Measurements from ENCODE around the gene ATP13A4. TPM values are rescaled to one million over a fixed set of nuclear protein-coding genes. Genes with fewer than 3 reads are reported as not detected.

Gene ATP13A4
- total and polyA plus RNA-seq, 5 donors = 0.07 to 0.36 (median 0.25) TPM; not detected in 1

DNA sequence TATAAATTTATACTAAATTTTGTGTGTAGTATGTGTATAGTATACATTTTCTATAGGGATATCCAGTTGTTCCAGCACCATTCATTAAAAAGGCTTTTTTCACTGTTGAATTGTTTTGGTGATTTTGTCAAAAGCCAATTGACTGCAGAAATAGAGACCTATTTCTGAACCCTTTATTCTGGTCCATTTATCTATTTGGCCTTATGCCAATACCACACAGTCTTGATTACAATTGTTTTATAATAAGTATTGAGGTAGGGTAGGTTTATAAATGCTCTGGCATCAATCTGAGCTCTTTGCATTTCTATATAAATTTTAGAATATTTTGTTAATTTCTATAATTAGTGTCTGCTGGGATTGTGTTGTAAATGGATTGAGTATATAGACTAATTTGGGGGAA is 31.8 kb upstream of the ATP13A4 start:
- no peak for ATAC-seq
- Histone ChIP-seq H3K27me3 (ENCODE audit: control insufficient read depth, insufficient read depth) (no peaks in the 10 kb centered on the region), H3K4me1 (ENCODE audit: control insufficient read depth, insufficient read depth, low read length) (no peaks in the 10 kb centered on the region), H3K9me3 (ENCODE audit: control insufficient read depth, low read length) (no peaks in the 10 kb centered on the region), H3K27ac (ENCODE audit: low read length) (no peak overlapping the region), H3K4me3 (ENCODE audit: low read length) (no peak overlapping the region)
- no peak for DNase-seq
- intact Hi-C loops (cut with DNase I) = no loop called here

DNA sequence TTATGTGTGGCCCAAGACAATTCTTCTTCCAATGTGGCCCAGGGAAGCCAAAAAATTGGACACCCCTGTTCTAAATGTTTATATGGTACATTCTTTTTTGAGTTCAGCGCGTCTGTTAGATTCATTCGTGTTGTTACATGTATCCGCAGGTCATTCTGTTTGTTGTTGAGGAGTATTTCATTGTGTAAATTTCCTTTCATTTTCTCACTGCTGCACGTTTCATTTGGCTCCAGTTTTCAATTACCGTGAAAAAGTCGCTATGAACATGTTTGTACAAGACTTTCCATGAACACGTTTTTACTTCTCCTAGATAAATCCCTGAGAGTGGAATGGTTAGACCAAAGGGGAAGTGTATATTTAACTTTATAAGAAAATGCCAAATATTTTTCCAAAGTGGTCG is 30.8 kb upstream of the ATP13A4 start:
- no peak overlapping the region for H3K4me3 ChIP-seq (ENCODE audit: low read length)
- no peaks in the 10 kb centered on the region for H3K27me3 ChIP-seq (ENCODE audit: control insufficient read depth, insufficient read depth)
- DNase-seq (no peak), ATAC-seq (no peak)
- no peak overlapping the region for H3K27ac ChIP-seq (ENCODE audit: low read length)
- no peaks in the 10 kb centered on the region for H3K4me1 ChIP-seq (ENCODE audit: control insufficient read depth, insufficient read depth, low read length)
- no peaks in the 10 kb centered on the region for H3K9me3 ChIP-seq (ENCODE audit: control insufficient read depth, low read length)
- WGBS = 79% methylated on average over 9 of the region's 9 CpGs
- intact Hi-C loops (cut with DNase I) = no loop called here

DNA sequence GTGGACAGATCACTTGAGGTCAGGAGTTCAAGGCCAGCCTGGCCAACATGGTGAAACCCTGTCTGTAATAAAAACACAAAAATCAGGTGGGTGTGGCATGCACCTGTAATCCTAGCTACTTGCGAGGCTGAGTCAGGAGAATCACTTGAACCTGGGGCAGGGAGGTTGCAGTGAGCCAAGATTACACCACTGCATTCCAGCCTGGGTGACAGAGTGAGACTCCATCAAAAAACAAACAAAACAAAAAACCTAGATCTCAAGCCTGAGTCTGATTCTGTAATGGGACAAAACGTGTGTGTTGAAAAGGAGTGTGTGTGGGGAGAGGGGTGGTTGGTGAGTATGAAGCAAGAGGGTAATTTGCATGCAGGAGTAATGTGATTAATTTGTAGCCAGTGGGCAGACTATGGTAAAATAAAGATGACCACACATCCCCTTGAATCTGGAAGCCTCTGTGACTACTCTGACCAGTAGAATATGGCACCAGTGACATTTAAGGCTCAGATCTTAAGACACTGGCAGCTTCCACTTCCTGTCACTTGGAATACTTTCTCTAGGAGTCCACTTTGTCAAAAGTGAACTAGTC is 19.9 kb upstream of the ATP13A4 start:
- intact Hi-C loops (cut with DNase I) = loop anchor here (5.0 to 10.0 kb wide), 6 partner anchors 112 to 762 kb away; no protein-coding TSS in a partner anchor
- Histone ChIP-seq H3K9me3 (ENCODE audit: control insufficient read depth, low read length) (no peaks in the 10 kb centered on the region), H3K27me3 (ENCODE audit: control insufficient read depth, insufficient read depth) (no peaks in the 10 kb centered on the region), H3K27ac (ENCODE audit: low read length) (no peak overlapping the region), H3K4me1 (ENCODE audit: control insufficient read depth, insufficient read depth, low read length) (no peaks in the 10 kb centered on the region), H3K4me3 (ENCODE audit: low read length) (no peak overlapping the region)
- ATAC-seq = no peak
- no peak for DNase-seq
- WGBS = 58% methylated on average over 2 of the region's 2 CpGs

DNA sequence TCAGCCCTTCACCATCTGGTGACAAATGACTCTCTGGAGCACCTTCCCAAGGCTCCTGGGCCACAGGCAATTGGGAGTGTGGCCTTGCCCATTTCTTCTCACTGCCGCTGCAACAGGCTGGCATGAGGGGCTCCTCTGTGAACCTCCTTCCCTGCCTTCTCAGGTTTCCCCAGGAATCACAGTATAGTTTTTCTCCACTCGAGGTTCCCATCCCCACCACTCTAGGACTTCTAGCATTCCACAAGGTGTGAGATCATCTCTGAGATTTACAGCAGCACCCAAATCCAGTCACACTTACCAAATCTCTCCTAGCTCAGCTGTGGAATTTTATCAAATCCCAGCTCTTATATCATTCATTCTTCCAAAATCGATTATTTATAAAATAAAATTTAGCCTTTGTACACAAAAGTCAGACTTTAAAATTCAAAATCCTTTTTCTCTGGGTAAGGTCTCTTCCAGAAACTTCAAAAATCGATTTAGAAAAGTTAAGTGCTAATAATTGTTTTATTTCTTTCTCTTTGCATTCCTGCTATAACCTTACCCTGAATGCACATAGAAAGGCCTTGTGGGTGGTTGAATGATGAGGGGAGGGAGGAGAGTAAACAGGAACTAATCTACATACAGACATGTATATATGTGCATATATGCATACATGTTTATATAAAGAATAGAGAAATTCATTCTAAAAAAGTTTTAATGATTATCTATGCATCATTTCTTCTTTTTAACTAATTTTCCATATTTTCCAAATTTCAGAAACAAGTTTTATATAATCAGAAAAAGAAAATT is 18.9 kb upstream of the ATP13A4 start:
- H3K4me3 ChIP-seq (ENCODE audit: low read length) = no peak overlapping the region
- ATAC-seq (no peak), DNase-seq (no peak)
- no peaks in the 10 kb centered on the region for H3K27me3 ChIP-seq (ENCODE audit: control insufficient read depth, insufficient read depth)
- H3K27ac ChIP-seq (ENCODE audit: low read length) = no peak overlapping the region
- no peaks in the 10 kb centered on the region for H3K4me1 ChIP-seq (ENCODE audit: control insufficient read depth, insufficient read depth, low read length)
- intact Hi-C loops (cut with DNase I) = loop anchor here (5.0 to 10.0 kb wide), 6 partner anchors 111 to 761 kb away; no protein-coding TSS in a partner anchor
- 67% methylated on average over 4 of the region's 4 CpGs for WGBS
- H3K9me3 ChIP-seq (ENCODE audit: control insufficient read depth, low read length) = no peaks in the 10 kb centered on the region

DNA sequence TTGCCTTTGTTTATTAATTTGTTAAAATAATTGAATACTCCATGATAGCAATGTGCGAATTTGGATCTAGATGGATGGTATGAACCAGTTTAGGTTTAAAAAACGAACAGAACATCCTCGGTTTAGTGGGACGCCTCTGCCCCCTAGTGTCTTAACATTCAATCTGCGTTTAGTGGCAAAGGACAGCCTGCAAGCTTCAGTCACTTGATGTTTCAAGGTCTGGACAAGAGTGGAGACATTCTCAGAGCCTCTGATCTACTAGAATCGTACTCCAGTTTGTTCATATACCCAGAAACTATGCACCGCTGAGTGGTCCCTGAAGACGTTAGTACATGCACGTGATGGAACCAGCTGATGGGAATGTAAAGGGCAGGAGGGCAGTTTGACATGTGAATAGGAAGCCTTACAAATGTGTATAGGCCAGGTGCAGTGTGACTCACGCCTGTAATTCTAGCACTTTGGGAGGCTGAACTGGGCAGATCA is 17.8 kb upstream of the ATP13A4 start:
- Histone ChIP-seq H3K27ac (ENCODE audit: low read length) (no peak overlapping the region), H3K4me1 (ENCODE audit: control insufficient read depth, insufficient read depth, low read length) (no peaks in the 10 kb centered on the region), H3K9me3 (ENCODE audit: control insufficient read depth, low read length) (no peaks in the 10 kb centered on the region), H3K27me3 (ENCODE audit: control insufficient read depth, insufficient read depth) (no peaks in the 10 kb centered on the region), H3K4me3 (ENCODE audit: low read length) (no peak overlapping the region)
- 10% methylated on average over 10 of the region's 10 CpGs for WGBS
- intact Hi-C loops (cut with DNase I) = loop anchor here (5.0 to 10.0 kb wide), 6 partner anchors 110 to 760 kb away; no protein-coding TSS in a partner anchor
- ATAC-seq (peak; percentile 65 to 66), DNase-seq (peak in 2 of 3 donors; percentile 35 to 61)

DNA sequence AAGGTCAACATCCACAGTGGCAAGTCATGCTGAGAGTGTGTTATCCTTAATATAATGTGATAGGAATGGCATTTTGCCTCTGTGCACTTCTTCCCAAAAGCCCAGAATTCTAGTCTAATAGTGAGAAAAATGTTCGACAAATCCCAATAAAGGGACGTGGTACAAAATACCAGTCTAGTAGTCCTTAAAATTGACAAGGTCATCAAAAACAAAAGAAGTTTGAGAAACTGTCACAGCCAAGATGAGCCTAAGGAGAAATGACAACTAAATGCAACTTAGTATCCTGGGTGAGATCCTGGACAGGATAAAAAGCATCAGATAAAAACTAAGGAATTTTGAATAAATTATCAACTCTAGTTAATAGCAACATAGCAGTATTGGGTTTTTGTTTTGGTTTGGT is 14.4 kb upstream of the ATP13A4 start:
- intact Hi-C loops (cut with DNase I) = loop anchor here in 1 of 4 donors (5.0 to 10.0 kb wide), 2 partner anchors 107 to 1004 kb away; no protein-coding TSS in a partner anchor
- WGBS = 87% methylated on average over 2 of the region's 2 CpGs
- Histone ChIP-seq H3K9me3 (ENCODE audit: control insufficient read depth, low read length) (no peaks in the 10 kb centered on the region), H3K4me1 (ENCODE audit: control insufficient read depth, insufficient read depth, low read length) (no peaks in the 10 kb centered on the region), H3K27me3 (ENCODE audit: control insufficient read depth, insufficient read depth) (no peaks in the 10 kb centered on the region), H3K4me3 (ENCODE audit: low read length) (no peak overlapping the region), H3K27ac (ENCODE audit: low read length) (no peak overlapping the region)
- DNase-seq (no peak), ATAC-seq (no peak)

DNA sequence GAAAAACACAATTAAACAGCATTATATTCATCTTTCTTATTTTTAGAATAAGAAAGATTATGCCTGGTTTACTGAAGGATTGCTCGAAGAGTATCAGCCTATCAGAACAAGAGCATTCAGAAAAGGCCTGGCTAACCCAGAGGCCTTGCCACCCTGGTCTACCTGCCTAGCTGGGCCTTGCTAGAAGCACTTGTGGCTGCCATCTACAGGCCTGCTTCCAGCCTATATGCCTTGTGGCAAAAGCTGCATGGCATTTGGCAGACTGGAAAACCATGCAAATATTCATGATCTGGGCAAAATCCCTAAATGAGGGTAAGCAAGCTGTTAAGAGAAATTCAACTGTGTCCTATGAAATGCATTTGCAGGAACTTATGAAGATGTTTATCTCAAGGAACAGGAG is 9.3 kb upstream of the ATP13A4 start:
- DNase-seq (no peak), ATAC-seq (no peak)
- Histone ChIP-seq H3K27me3 (ENCODE audit: control insufficient read depth, insufficient read depth) (no peaks in the 10 kb centered on the region), H3K4me1 (ENCODE audit: control insufficient read depth, insufficient read depth, low read length) (no peaks in the 10 kb centered on the region), H3K9me3 (ENCODE audit: control insufficient read depth, low read length) (no peaks in the 10 kb centered on the region), H3K27ac (ENCODE audit: low read length) (no peak overlapping the region), H3K4me3 (ENCODE audit: low read length) (no peak overlapping the region)
- intact Hi-C loops (cut with DNase I) = loop anchor here in 2 of 4 donors (5.0 to 10.0 kb wide), 2 partner anchors 102 to 999 kb away; no protein-coding TSS in a partner anchor
- WGBS = 79% methylated on average over 1 of the region's 1 CpG

DNA sequence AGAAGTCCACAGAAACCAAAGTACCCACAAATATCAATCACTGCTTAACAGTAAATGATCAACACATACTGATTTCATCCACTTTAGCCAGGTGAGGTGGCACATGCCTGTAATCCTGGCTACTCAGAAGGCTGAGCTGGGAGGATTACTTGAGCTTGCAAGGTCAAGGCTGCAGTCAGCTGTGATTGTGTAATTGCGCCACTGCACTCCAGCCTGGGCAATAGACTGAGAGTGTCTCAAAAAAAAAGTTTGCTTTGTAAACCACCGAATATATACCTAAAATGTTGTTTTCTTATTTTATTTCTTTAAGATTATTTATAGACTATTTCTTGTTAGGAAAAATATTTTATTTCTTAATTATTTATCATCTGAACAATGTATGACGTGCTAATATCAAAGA is 8.7 kb upstream of the ATP13A4 start:
- intact Hi-C loops (cut with DNase I) = loop anchor here in 2 of 4 donors (5.0 to 10.0 kb wide), 2 partner anchors 101 to 999 kb away; no protein-coding TSS in a partner anchor
- 97% methylated on average over 3 of the region's 3 CpGs for WGBS

DNA sequence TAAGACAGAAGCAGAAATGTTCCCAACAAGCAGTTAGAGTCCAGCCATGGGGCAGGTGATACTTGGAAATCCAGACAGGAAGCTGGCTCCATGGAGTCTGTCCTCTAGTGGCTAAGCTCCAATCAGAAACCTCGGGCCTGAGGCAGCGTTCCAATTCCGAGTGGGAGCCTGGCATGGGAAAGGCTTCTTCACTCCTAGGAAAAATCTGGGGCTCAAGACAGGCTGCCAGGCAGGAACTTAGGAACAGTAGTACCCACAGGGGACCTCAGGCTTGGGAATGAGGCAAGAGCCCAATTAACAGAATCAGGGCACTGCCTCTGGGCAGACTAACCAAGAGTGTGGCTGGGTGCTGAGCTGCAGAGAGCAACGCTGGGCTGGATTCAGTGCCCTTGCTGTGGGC is 6.2 kb upstream of the ATP13A4 start:
- peak; percentile 19 to 57 (median 38) for DNase-seq
- H3K27me3 ChIP-seq (ENCODE audit: control insufficient read depth, insufficient read depth) = no peaks in the 10 kb centered on the region
- no peak overlapping the region for H3K27ac ChIP-seq (ENCODE audit: low read length)
- 55% methylated on average over 4 of the region's 4 CpGs for WGBS
- H3K4me1 ChIP-seq (ENCODE audit: control insufficient read depth, insufficient read depth, low read length) = no peaks in the 10 kb centered on the region
- intact Hi-C loops (cut with DNase I) = loop anchor here in 2 of 4 donors (5.0 to 10.0 kb wide), 2 partner anchors 99 to 996 kb away; no protein-coding TSS in a partner anchor
- H3K9me3 ChIP-seq (ENCODE audit: control insufficient read depth, low read length) = no peaks in the 10 kb centered on the region
- peak in 1 of 2 donors; percentile 43 for ATAC-seq
- no peak overlapping the region for H3K4me3 ChIP-seq (ENCODE audit: low read length)

More for the DNA sequence above, 8.7 kb upstream of the ATP13A4 start:
- no peaks in the 10 kb centered on the region for H3K4me1 ChIP-seq (ENCODE audit: control insufficient read depth, insufficient read depth, low read length)
- H3K27me3 ChIP-seq (ENCODE audit: control insufficient read depth, insufficient read depth) = no peaks in the 10 kb centered on the region
- no peak overlapping the region for H3K27ac ChIP-seq (ENCODE audit: low read length)
- ATAC-seq (no peak), DNase-seq (no peak)
- H3K9me3 ChIP-seq (ENCODE audit: control insufficient read depth, low read length) = no peaks in the 10 kb centered on the region
- H3K4me3 ChIP-seq (ENCODE audit: low read length) = no peak overlapping the region

DNA sequence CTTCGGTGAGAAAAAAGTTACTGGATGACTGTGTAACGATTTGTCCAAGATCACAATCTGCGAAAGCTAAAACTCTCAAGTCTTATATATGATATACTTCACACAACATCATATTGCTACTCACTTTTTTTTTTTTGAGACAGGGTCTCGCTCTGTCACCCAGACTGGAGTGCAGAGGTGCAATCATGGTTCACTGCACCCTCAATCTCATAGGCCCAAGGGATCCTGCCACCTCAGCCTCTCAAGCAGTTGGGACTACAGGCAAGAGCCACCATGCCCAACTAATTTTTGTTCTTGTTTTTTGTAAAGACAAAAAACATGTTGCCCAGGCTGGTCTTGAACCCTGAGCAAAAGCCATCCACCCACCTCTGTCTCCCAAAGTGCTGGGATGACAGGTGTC is 5.4 kb upstream of the ATP13A4 start:
- WGBS = 95% methylated on average over 4 of the region's 4 CpGs
- Histone ChIP-seq H3K4me3 (ENCODE audit: low read length) (no peak overlapping the region), H3K4me1 (ENCODE audit: control insufficient read depth, insufficient read depth, low read length) (no peaks in the 10 kb centered on the region), H3K9me3 (ENCODE audit: control insufficient read depth, low read length) (no peaks in the 10 kb centered on the region), H3K27ac (ENCODE audit: low read length) (no peak overlapping the region), H3K27me3 (ENCODE audit: control insufficient read depth, insufficient read depth) (no peaks in the 10 kb centered on the region)
- ATAC-seq = no peak
- no peak for DNase-seq
- intact Hi-C loops (cut with DNase I) = loop anchor here in 2 of 4 donors (5.0 to 10.0 kb wide), 2 partner anchors 98 to 995 kb away; no protein-coding TSS in a partner anchor

DNA sequence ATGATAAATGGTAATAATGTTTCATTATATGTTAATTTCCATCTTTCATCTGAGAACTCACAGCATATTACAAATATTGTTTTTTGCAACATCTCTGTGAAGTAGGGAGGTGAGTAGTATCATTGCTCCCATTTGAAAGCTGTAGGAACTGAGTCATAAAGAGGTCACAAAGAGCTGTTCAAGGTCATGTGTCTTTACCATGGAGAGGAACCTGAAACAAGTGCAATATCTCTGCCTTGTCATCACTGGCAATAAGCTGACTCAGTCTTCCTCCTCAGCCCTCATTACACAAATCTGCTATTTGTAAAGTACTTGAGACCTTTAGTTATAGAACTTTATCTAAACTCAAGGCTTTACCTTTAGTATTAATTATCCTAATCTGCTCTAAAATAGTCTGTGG is 4.4 kb upstream of the ATP13A4 start:
- ATAC-seq (no peak), DNase-seq (no peak)
- Histone ChIP-seq H3K4me1 (ENCODE audit: control insufficient read depth, insufficient read depth, low read length) (no peaks in the 10 kb centered on the region), H3K27ac (ENCODE audit: low read length) (no peak overlapping the region), H3K9me3 (ENCODE audit: control insufficient read depth, low read length) (no peaks in the 10 kb centered on the region), H3K4me3 (ENCODE audit: low read length) (no peak overlapping the region), H3K27me3 (ENCODE audit: control insufficient read depth, insufficient read depth) (no peaks in the 10 kb centered on the region)
- intact Hi-C loops (cut with DNase I) = no loop called here

All from right cardiac atrium (tissue), 5 donors.